H1 (cell line): Measurements from ENCODE around the gene ENOX2. TPM values are rescaled to one million over a fixed set of nuclear protein-coding genes. Genes with fewer than 3 reads are reported as not detected.

Experiments used
- CTCF ChIA-PET: fragments of 300-600 bp; sonication (Branson Sonifier 250); formaldehyde crosslinking; loops from one replicate; lab custom pipeline; 2021; ENCODE audit not compliant: partially characterized antibody; lab: Charles Lee
- POLR2A ChIA-PET: fragments of 300-600 bp; sonication (Branson Sonifier 250); formaldehyde crosslinking; loops from one replicate; lab custom pipeline; 2021; ENCODE audit warnings: inconsistent platforms; ENCODE audit not compliant: partially characterized antibody; lab: Charles Lee
- DNase-seq, 2 experiments: peaks; one replicate each; pipeline versions ENCODE4 v3.0.0 to v3.0.0-alpha.2; 2010 to 2022; ENCODE audit warnings: low spot score in 2 of 2, low read depth in 1 of 2, mixed read lengths in 1 of 2
- FAIRE-seq: peaks from 2 replicates; lab custom pipeline; 2011; peaks lifted over from hg19 to GRCh38; lab: Jason Lieb, UNC
- H2AFZ ChIP-seq: 2 replicates; pipeline ENCODE4 v1.8.1; 2012; ENCODE audit warnings: low read length, inconsistent platforms
- H2AK5ac ChIP-seq: 2 replicates; pipeline ENCODE4 v1.6.1; 2013; ENCODE audit warnings: low read depth, low read length
- H2BK120ac ChIP-seq: replicated peaks from 2 replicates; pipeline ENCODE3; 2013; ENCODE audit warnings: low read depth, low read length, inconsistent platforms
- H2BK12ac ChIP-seq: 2 replicates; pipeline ENCODE4 v1.6.1; 2013; ENCODE audit warnings: low read depth, low read length
- H2BK15ac ChIP-seq: 2 replicates; pipeline ENCODE4 v1.6.1; 2013; ENCODE audit warnings: low read length
- H2BK20ac ChIP-seq: 2 replicates; pipeline ENCODE4 v1.6.1; 2013; ENCODE audit warnings: low read length
- H2BK5ac ChIP-seq: 2 replicates; pipeline ENCODE4 v1.6.1; 2013; ENCODE audit warnings: low read depth, low read length
- H3K14ac ChIP-seq: 2 replicates; pipeline ENCODE4 v1.6.1; 2013; ENCODE audit warnings: inconsistent platforms; ENCODE audit not compliant: insufficient read length
- H3K18ac ChIP-seq: 2 replicates; pipeline ENCODE4 v1.6.1; 2013; ENCODE audit warnings: low read length; ENCODE audit errors: extremely low read depth
- H3K23ac ChIP-seq: 2 replicates; pipeline ENCODE4 v1.6.1; 2013; ENCODE audit warnings: inconsistent platforms; ENCODE audit not compliant: insufficient read length
- H3K23me2 ChIP-seq: 2 replicates; pipeline ENCODE4 v1.6.1; 2013; ENCODE audit warnings: low read depth, low read length
- H3K27ac ChIP-seq: 2 replicates; pipeline ENCODE4 v1.6.1; 2011; ENCODE audit warnings: low read depth, low read length, inconsistent platforms
- H3K27me3 ChIP-seq, 4 experiments: replicated peaks in 1 of 4; 1 replicate in 1 of 4; 2 replicates in 3 of 4; pipeline versions ENCODE4 v1.6.1 to v1.8.1; 2011 to 2013; ENCODE audit warnings: low read length in 3 of 4, mild to moderate bottlenecking in 3 of 4, inconsistent platforms in 2 of 4, mixed read lengths in 2 of 4, moderate library complexity in 1 of 4; ENCODE audit not compliant: control insufficient read depth in 3 of 4, insufficient read depth in 3 of 4; ENCODE audit errors: extremely low read depth in 1 of 4
- H3K36me3 ChIP-seq, 4 experiments: 2 replicates each; pipeline versions ENCODE4 v1.6.1 to v1.8.1; 2011 to 2013; ENCODE audit warnings: mild to moderate bottlenecking in 4 of 4, low read length in 3 of 4, moderate library complexity in 2 of 4, control low read depth in 1 of 4, inconsistent platforms in 1 of 4; ENCODE audit not compliant: insufficient read depth in 4 of 4, control insufficient read depth in 2 of 4
- H3K4ac ChIP-seq: replicated peaks from 2 replicates; pipeline ENCODE3; 2013; ENCODE audit warnings: low read length, low read depth, mixed read lengths, inconsistent platforms; ENCODE audit not compliant: insufficient read length
- H3K4me1 ChIP-seq, 4 experiments: replicated peaks in 1 of 4; 1 replicate in 1 of 4; 2 replicates in 3 of 4; pipeline versions ENCODE4 v1.6.1 to v1.8.1; 2011 to 2013; ENCODE audit warnings: low read length in 3 of 4, inconsistent platforms in 2 of 4, mixed read lengths in 1 of 4; ENCODE audit not compliant: insufficient read depth in 4 of 4, control insufficient read depth in 3 of 4
- H3K4me2 ChIP-seq, 2 experiments: 2 replicates each; pipeline versions ENCODE4 v1.6.1 to v1.8.1; 2011 to 2013; ENCODE audit warnings: low read depth in 2 of 2, low read length in 2 of 2, control low read depth in 1 of 2, inconsistent platforms in 1 of 2, mild to moderate bottlenecking in 1 of 2; ENCODE audit not compliant: insufficient read depth in 1 of 2
- H3K4me3 ChIP-seq, 4 experiments: fragments of 200-600, 300-600 bp in 1 of 4; sonication (generic), shearing (Covaris generic), sonication (Bioruptor Twin) in 1 of 4; 2 replicates each; pipeline versions ENCODE4 v1.5.1 to v1.8.1; 2011 to 2016; ENCODE audit warnings: low read length in 4 of 4, low read depth in 3 of 4, control low read depth in 2 of 4, inconsistent platforms in 2 of 4, mild to moderate bottlenecking in 2 of 4, mixed read lengths in 1 of 4, moderate library complexity in 1 of 4; ENCODE audit not compliant: insufficient read depth in 2 of 4; ENCODE audit errors: extremely low read depth in 1 of 4
- H3K56ac ChIP-seq: replicated peaks from 2 replicates; pipeline ENCODE3; 2013; ENCODE audit warnings: low read depth, mild to moderate bottlenecking, mixed read lengths, low read length, inconsistent platforms; ENCODE audit not compliant: insufficient read length
- H3K79me1 ChIP-seq: 2 replicates; pipeline ENCODE4 v1.6.1; 2013; ENCODE audit warnings: low read depth, low read length, control low read depth
- H3K79me2 ChIP-seq, 2 experiments: 2 replicates each; pipeline versions ENCODE4 v1.6.1 to v1.8.1; 2012 to 2013; ENCODE audit warnings: low read length in 2 of 2, mild to moderate bottlenecking in 2 of 2, inconsistent platforms in 1 of 2; ENCODE audit not compliant: insufficient read depth in 2 of 2, control insufficient read depth in 1 of 2
- H3K9ac ChIP-seq, 4 experiments: replicated peaks in 1 of 4; 1 replicate in 1 of 4; 2 replicates in 3 of 4; pipeline versions ENCODE4 v1.6.1 to v1.8.1; 2011 to 2013; ENCODE audit warnings: low read depth in 3 of 4, low read length in 3 of 4, control low read depth in 2 of 4, mild to moderate bottlenecking in 2 of 4, moderate library complexity in 2 of 4, inconsistent platforms in 1 of 4; ENCODE audit errors: extremely low read depth in 1 of 4
- H3K9me3 ChIP-seq, 2 experiments: 2 replicates each; pipeline versions ENCODE4 v1.6.1 to v1.8.1; 2012 to 2013; ENCODE audit warnings: mild to moderate bottlenecking in 2 of 2, moderate library complexity in 2 of 2, control low read depth in 1 of 2, inconsistent platforms in 1 of 2, low read depth in 1 of 2, low read length in 1 of 2, mixed read lengths in 1 of 2; ENCODE audit not compliant: insufficient read depth in 2 of 2
- H4K20me1 ChIP-seq, 2 experiments: replicated peaks in 1 of 2; 2 replicates each; pipeline versions ENCODE3 to v1.8.1; 2011 to 2013; ENCODE audit warnings: inconsistent platforms in 2 of 2, low read length in 2 of 2, mild to moderate bottlenecking in 1 of 2; ENCODE audit not compliant: insufficient read depth in 2 of 2, control insufficient read depth in 1 of 2
- H4K5ac ChIP-seq: 2 replicates; pipeline ENCODE4 v1.6.1; 2013; ENCODE audit warnings: low read length, low read depth, mixed read lengths, inconsistent platforms; ENCODE audit not compliant: insufficient read length
- H4K8ac ChIP-seq: 2 replicates; pipeline ENCODE4 v1.8.0; 2013; ENCODE audit warnings: mild to moderate bottlenecking, moderate library complexity, low read length, inconsistent platforms; ENCODE audit not compliant: insufficient read depth; ENCODE audit errors: extremely low read depth
- H4K91ac ChIP-seq: replicated peaks from 2 replicates; pipeline ENCODE3; 2013; ENCODE audit warnings: low read length, mixed read lengths, inconsistent platforms; ENCODE audit not compliant: insufficient read length
- ASH2L ChIP-seq: fragments of 200-600, 300-600 bp; sonication (generic); IDR thresholded peaks from one replicate; pipeline ENCODE4 v1.7.1; 2017; ENCODE audit warnings: low read length
- EP300 ChIP-seq, 2 experiments: IDR thresholded peaks; 1 replicate in 1 of 2; 2 replicates in 1 of 2; pipeline ENCODE4 v1.6.1; 2011 to 2012; ENCODE audit warnings: low read depth in 2 of 2, low read length in 2 of 2, mild to moderate bottlenecking in 2 of 2, borderline replicate concordance in 1 of 2, inconsistent platforms in 1 of 2, moderate library complexity in 1 of 2
- EZH2 ChIP-seq: fragments of 200-600 bp; sonication (generic); IDR thresholded peaks from 2 replicates; pipeline ENCODE4 v1.7.1; 2012; ENCODE audit warnings: low read depth, mild to moderate bottlenecking, moderate library complexity, low read length, inconsistent platforms; ENCODE audit not compliant: severe bottlenecking
- HDAC2 ChIP-seq, 2 experiments: fragments of 300-600 bp in 1 of 2; sonication (generic) in 1 of 2; IDR thresholded peaks; 2 replicates each; pipeline ENCODE4 v1.6.1; 2011 to 2012; ENCODE audit warnings: low read depth in 2 of 2, low read length in 2 of 2, mild to moderate bottlenecking in 2 of 2, moderate library complexity in 2 of 2, borderline replicate concordance in 1 of 2, inconsistent platforms in 1 of 2
- KDM4A ChIP-seq: IDR thresholded peaks from one replicate; pipeline ENCODE4 v1.7.1; 2012; ENCODE audit warnings: low read depth, mild to moderate bottlenecking, moderate library complexity, low read length, inconsistent platforms; ENCODE audit not compliant: severe bottlenecking
- PHF8 ChIP-seq: fragments of 200-600 bp; sonication (generic); conservative IDR thresholded peaks from 2 replicates; pipeline ENCODE4 v1.7.1; 2012; ENCODE audit warnings: low read depth, mild to moderate bottlenecking, inconsistent platforms, low read length, moderate library complexity
- RBBP5 ChIP-seq: IDR thresholded peaks from 2 replicates; pipeline ENCODE4 v1.7.1; 2012; ENCODE audit warnings: low read depth, mild to moderate bottlenecking, inconsistent platforms, low read length, moderate library complexity, borderline replicate concordance
- SIRT6 ChIP-seq: IDR thresholded peaks from one replicate; pipeline ENCODE4 v1.7.1; 2012; ENCODE audit warnings: low read length, inconsistent platforms
- SIX5 ChIP-seq: IDR thresholded peaks from 2 replicates; pipeline ENCODE4 v1.6.1; 2011; ENCODE audit warnings: mild to moderate bottlenecking, low read depth, low read length
- SP4 ChIP-seq: IDR thresholded peaks from 2 replicates; pipeline ENCODE4 v1.6.1; 2012; ENCODE audit warnings: low read length, inconsistent platforms
- SUZ12 ChIP-seq: fragments of 200-600 bp; sonication (generic); IDR thresholded peaks from 2 replicates; pipeline ENCODE4 v1.6.1; 2012; ENCODE audit warnings: mild to moderate bottlenecking, inconsistent platforms, low read length, moderate library complexity, mixed read lengths
- TAF7 ChIP-seq: optimal IDR thresholded peaks from 2 replicates; pipeline ENCODE3; 2011; ENCODE audit warnings: low read depth, mild to moderate bottlenecking, inconsistent platforms, low read length, moderate library complexity, borderline replicate concordance
- YY1 ChIP-seq: IDR thresholded peaks from 2 replicates; pipeline ENCODE4 v1.6.1; 2011; ENCODE audit warnings: low read depth, mild to moderate bottlenecking, low read length
- WGBS, 2 experiments: shearing (Covaris generic) in 1 of 2; methylation state at CpG; one replicate each; pipeline versions ENCODE4 v1.1.6 to v1.1.7; 2013 to 2015; ENCODE audit warnings: low lambda C conversion rate in 2 of 2, mixed read lengths in 2 of 2, inconsistent platforms in 1 of 2, low coverage in 1 of 2, missing lambda C conversion rate in 1 of 2; ENCODE audit not compliant: insufficient replicate concordance in 2 of 2, insufficient coverage in 1 of 2, insufficient read length in 1 of 2; ENCODE audit errors: extremely low coverage in 1 of 2, missing lambda C conversion rate in 1 of 2; 5-methylcytosine and 5-hydroxymethylcytosine counted together
- polyA plus RNA-seq, 7 experiments: library from polyadenylated mRNA; depleted of rRNA in 3 of 7; stranded (reverse) in 5 of 7; unstranded in 2 of 7; fragments of >200 nt in 5 of 7; fragments of 200-250 nt in 2 of 7; gene quantifications; 1 replicate in 5 of 7; 2 replicates in 1 of 7; 4 replicates in 1 of 7; pipeline versions ENCODE4 v1.2.1 to v1.2.3, GENCODE V29; 2011 to 2013; ENCODE audit warnings: missing spikeins in 2 of 7, mixed read lengths in 2 of 7
- total RNA-seq: library from RNA; stranded (reverse); fragmentation: NEBNext Ultra II Directional; extraction: Animal tissue kit (Norgen Biotek cat#: 25700); gene quantifications from 2 replicates; pipeline ENCODE4 v1.2.1, GENCODE V29; 2021
- TF ChIP-seq, protein P1 (sequence below): IDR thresholded peaks from 2 replicates; pipeline ENCODE4 v1.6.1; 2012; ENCODE audit warnings: inconsistent platforms

The ENOX2 gene
- total and polyA plus RNA-seq, 2 of the 8 experiments (the other 6 are each of a cell fraction or from before 2014, with no cell fraction given) = 4.5 to 12.3 TPM

DNA sequence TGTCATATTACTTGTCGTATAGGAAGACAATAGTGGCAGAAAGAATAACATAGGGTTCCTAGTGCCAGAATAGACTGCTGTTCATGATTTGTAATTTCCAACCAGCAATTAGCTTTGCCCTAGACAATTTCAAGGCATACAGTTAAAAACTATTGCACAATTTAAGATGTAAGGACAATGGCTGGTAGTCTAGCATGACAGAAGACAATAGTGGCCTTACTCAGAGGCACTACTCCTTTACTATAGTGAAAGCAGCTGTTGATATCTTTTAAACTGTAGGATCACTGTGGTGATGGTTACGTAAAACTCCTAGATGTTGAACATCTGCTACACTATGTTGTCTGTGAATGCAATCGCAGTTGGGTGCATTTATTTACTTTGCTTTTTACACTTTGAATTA lies 266.7 kb downstream of the ENOX2 start:
- no peaks in the 10 kb centered on the region for H3K23me2 ChIP-seq
- no peaks in the 10 kb centered on the region for H3K79me1 ChIP-seq
- no peak overlapping the region for H3K4me2 ChIP-seq
- H3K4me3 ChIP-seq = no peak overlapping the region
- H3K27me3 ChIP-seq = no peaks in the 10 kb centered on the region
- POLR2A ChIA-PET = no interaction called here
- no peaks in the 10 kb centered on the region for H4K20me1 ChIP-seq
- FAIRE-seq (peak; percentile 32), DNase-seq (no peak)
- WGBS, 2 experiments = 95% methylated on average over 3 of the region's 3 CpGs; no CpG with 5 or more reads in 1 of the 2 experiments
- no peak overlapping the region for H2AFZ ChIP-seq
- no peak overlapping the region for H2BK5ac ChIP-seq
- CTCF ChIA-PET = interaction anchor here (0.6 to 1.3 kb wide), 2 partner anchors 61 to 92 kb away, joined by 3 read pairs; no protein-coding TSS in a partner anchor
- no peak overlapping the region for H2BK120ac ChIP-seq
- H3K14ac ChIP-seq = no peak overlapping the region
- H3K23ac ChIP-seq = no peak overlapping the region
- no peak overlapping the region for H2BK20ac ChIP-seq
- no peak overlapping the region for H3K18ac ChIP-seq
- no peak overlapping the region for H2BK12ac ChIP-seq
- H3K36me3 ChIP-seq = no peaks in the 10 kb centered on the region
- no peak overlapping the region for H4K91ac ChIP-seq
- H4K8ac ChIP-seq = no peak overlapping the region
- H3K9ac ChIP-seq = no peak overlapping the region
- peaks cover 0 to 2% (median 0%) of the 10 kb centered on the region in 4 experiments; a peak in 3 of 7 replicates for H3K4me1 ChIP-seq
- no peak overlapping the region for H4K5ac ChIP-seq
- no peak overlapping the region for H3K4ac ChIP-seq
- H3K27ac ChIP-seq = no peak overlapping the region
- no peak overlapping the region for H2AK5ac ChIP-seq
- no peaks in the 10 kb centered on the region for H3K9me3 ChIP-seq
- no peaks in the 10 kb centered on the region for H3K79me2 ChIP-seq
- H3K56ac ChIP-seq = no peak overlapping the region
- H2BK15ac ChIP-seq = no peak overlapping the region
- TF ChIP-seq YY1 (no peak), SIRT6 (no peak), HDAC2 (IDR thresholded peaks at IDR 0.05; ENCODE audit: borderline replicate concordance in 1 of 2, low read depth in 2 of 2, low read length in 2 of 2) (no peak), SIX5 (no peak), RBBP5 (no peak), ASH2L (no peak), SP4 (no peak), EP300 (IDR thresholded peaks at IDR 0.05; ENCODE audit: borderline replicate concordance in 1 of 2, low read depth in 2 of 2, low read length in 2 of 2) (no peak), TAF7 (no peak), KDM4A (no peak), SUZ12 (no peak), PHF8 (no peak), EZH2 (no peak)
- TF ChIP-seq, protein P1, sequence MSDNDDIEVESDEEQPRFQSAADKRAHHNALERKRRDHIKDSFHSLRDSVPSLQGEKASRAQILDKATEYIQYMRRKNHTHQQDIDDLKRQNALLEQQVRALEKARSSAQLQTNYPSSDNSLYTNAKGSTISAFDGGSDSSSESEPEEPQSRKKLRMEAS = no peak
